Inflammatory macrophage (primary cell): ENCODE measurements around the gene MKX.

Experiments used
- DNase-seq, 2 donors: peaks; one replicate each; pipeline ENCODE4 v3.0.0-alpha.2; 2020 to 2022

The MKX gene

GRCh38 chr10:27646604-27647175 lies 98.9 kb downstream of the MKX start:
- no peak for DNase-seq

DNA sequence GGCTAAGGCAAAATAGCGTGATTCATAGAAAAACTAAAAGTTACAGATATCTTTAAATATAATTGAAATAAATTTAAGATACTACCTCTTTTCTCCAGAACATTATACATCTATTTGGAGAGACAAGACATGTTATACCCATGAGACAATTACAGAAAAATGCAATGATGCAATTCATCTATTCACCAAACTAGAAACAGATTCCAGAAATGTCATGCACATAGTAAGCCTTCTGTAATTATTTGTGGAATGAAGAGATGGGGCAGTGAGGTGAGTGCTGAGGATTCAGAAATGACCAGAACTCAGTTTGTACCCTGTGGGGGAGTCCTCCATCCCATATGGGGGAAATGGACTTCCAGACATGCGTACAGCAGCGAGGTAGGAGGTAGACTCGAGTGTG lies 99.4 kb downstream of the MKX start:
- no peak for DNase-seq

DNA sequence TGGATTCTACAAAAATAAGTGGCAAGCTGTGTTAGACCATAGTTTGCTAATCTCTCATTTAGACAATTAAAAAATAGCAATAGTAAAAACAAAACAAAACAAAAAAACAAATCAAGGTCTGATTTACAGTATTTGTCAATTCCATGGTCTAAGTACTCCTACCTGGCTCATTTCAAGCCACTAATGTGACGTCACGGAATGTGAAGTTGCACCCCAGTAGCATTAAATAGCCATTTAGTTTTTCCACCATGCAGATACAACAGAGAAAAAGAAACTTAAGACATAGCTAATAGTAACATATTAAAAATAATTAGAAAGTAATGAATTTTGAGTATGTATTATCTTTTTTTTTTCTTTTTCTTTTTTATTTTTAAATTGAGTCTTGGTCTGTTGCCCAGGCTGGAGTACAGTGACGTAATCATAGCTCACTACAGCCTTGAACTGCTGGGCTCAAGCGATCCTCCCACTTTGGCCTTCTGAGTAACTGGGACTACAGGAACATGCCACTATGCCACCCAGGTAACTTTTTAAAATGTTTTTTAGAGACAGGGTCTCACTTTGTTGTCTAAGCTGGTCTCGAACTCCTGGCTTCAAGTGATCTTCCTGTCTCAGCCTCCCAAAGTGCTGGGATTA lies 101.2 kb downstream of the MKX start:
- DNase-seq, result no peak

DNA sequence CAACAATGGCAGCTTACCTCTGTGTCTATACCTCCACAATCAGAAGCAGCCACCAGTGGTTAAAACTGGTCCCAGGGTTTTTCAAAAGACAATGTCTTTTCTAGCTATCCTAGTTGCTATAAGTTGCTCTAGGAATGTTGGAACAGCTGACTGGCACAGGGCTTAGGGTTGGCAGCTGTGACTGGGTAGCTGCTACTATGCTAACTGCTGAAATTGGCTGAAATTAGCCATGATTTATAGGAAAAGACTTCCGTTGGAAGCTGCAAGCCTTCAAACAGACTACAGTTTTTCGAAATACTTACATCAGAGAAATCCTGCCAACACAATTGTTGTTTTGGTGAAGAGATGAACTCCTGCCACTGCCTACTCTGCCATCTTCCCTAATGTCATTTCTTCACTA lies 102.3 kb downstream of the MKX start:
- no peak for DNase-seq

DNA sequence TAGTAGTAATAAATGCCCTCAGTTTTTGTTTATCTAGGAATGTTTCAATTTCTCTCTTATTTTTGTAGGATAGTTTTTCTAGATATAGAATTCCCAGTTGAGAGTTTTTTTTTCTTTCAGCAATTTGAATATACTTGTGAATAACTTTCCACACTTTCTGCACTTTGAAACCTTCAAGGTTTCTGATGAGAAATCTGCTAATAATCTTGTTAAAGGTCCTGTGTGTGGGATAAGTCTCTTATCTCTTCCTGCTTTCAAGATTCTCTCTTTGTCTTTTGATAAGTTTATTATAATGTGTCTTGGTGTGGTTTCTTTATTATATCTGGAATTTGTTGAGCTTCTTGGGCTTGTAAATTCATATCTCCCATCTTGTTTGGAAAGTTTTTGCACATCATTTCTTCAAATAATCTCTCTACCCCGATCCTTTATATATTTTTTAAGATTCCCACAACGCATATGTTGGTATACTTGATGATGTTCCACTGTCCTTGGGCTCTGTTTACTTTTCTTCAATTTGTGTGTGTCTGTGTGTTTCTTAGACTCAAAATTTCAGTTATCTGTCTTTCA lies 103.5 kb downstream of the MKX start:
- DNase-seq, result no peak

- no peak for DNase-seq
Observed at GRCh38 chr10:27638071-27638750, 107.4 kb downstream of the MKX start.

GRCh38 chr10:27637601-27638000 lies 108.0 kb downstream of the MKX start:
- no peak for DNase-seq

- DNase-seq, result no peak
Observed at GRCh38 chr10:27636816-27637215, 108.8 kb downstream of the MKX start.

DNA sequence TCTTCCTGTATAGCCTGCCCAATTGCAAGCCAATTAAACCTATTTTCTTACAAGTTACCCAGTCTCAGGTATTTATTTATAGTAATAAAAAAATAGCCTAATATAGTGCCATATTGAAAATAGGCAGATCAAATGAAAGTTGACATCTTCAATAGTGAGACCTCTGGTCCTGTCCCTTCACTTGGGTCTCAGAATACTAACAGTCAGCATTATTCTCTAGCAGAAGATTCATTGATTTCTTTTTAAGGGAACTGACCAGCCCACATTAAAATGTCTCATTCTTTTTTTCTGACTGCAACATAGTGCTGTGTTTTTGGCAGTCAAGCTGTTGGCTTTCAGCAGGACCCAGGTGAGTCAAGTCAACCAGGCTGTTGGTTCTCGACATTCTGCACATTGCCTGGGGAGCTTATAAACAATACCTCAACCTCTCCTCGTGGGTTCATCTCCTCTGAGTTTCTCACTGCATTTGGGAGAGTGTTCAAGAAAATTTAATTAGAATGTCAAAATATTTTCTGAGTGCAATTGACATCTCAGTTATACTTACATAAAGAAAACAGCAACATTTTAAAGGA lies 109.8 kb downstream of the MKX start:
- no peak for DNase-seq

GRCh38 chr10:27635290-27635689 lies 110.3 kb downstream of the MKX start:
- no peak for DNase-seq

GRCh38 chr10:27628621-27629020 lies 117.0 kb downstream of the MKX start:
- no peak for DNase-seq

GRCh38 chr10:27626890-27627289 lies 118.7 kb downstream of the MKX start:
- no peak for DNase-seq

GRCh38 chr10:27625452-27626211 lies 120.0 kb downstream of the MKX start:
- no peak for DNase-seq

DNA sequence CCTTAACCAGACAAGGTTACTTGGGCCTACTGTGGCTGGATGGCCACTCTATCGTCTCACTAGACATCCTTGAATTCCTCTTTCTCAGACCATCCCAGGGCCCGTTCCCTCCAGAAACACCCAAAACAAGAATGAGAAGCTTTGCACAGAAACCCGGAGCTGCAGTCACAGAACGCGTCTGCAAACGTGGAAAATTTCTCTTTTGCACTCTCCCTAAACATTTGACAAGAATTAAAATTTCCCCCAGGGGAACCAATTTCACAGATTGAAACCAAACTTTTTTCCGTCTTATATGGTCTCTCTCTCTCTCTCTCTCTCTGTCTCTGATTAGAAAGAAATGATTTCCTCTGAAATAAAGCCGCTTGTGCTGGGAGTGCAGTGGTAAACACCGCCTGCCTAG lies 120.7 kb downstream of the MKX start:
- DNase-seq, result no peak
